OCI-LY1 (cell line): ENCODE results near the gene BEND7.

Experiments
- H2AFZ ChIP-seq: fragments of 200-600 bp; sonication (generic), shearing (Covaris generic); 2 replicates; pipeline ENCODE4 v1.6.0; 2014; ENCODE audit warnings: antibody characterized with exemption, mild to moderate bottlenecking, low read length
- H3F3A ChIP-seq: fragments of 200-600 bp; sonication (generic), shearing (Covaris generic); 2 replicates; pipeline ENCODE4 v1.6.0; 2014; ENCODE audit warnings: mild to moderate bottlenecking, antibody characterized with exemption, low read length, moderate library complexity; ENCODE audit not compliant: insufficient read depth
- H3K27ac ChIP-seq: fragments of 200-600 bp; sonication (generic); 2 replicates; pipeline ENCODE4 v1.5.1; 2014; ENCODE audit warnings: low read length, mixed run types, mild to moderate bottlenecking, low read depth; ENCODE audit not compliant: poor library complexity, severe bottlenecking
- H3K27me3 ChIP-seq: fragments of 200-600 bp; sonication (generic); 2 replicates; pipeline ENCODE4 v1.6.0; 2014; ENCODE audit warnings: antibody characterized with exemption, mild to moderate bottlenecking, low read length, moderate library complexity; ENCODE audit not compliant: insufficient read depth
- H3K36me3 ChIP-seq: fragments of 200-600 bp; sonication (generic); 2 replicates; pipeline ENCODE4 v1.6.1; 2014; ENCODE audit warnings: mild to moderate bottlenecking, antibody characterized with exemption, low read length, moderate library complexity, mixed read lengths; ENCODE audit not compliant: insufficient read depth
- H3K4me1 ChIP-seq: fragments of 200-600 bp; sonication (generic); 2 replicates; pipeline ENCODE4 v1.5.1; 2014; ENCODE audit warnings: mild to moderate bottlenecking, low read length, moderate library complexity; ENCODE audit not compliant: insufficient read depth, severe bottlenecking
- H3K4me2 ChIP-seq: fragments of 200-600 bp; sonication (generic), shearing (Covaris generic); 2 replicates; pipeline ENCODE4 v1.6.1; 2014; ENCODE audit warnings: low read length
- H3K4me3 ChIP-seq: fragments of 200-600 bp; sonication (generic); 2 replicates; pipeline ENCODE4 v1.5.1; 2014; ENCODE audit warnings: low read length, low read depth, mild to moderate bottlenecking, mixed read lengths; ENCODE audit not compliant: poor library complexity, severe bottlenecking
- H3K79me2 ChIP-seq: fragments of 200-600 bp; shearing (Covaris generic); 2 replicates; pipeline ENCODE4 v1.6.1; 2016; ENCODE audit warnings: mixed run types, low read length, mixed read lengths; ENCODE audit not compliant: insufficient read depth
- H3K9ac ChIP-seq: fragments of 200-600 bp; sonication (generic), shearing (Covaris generic); 2 replicates; pipeline ENCODE4 v1.6.1; 2014; ENCODE audit warnings: mild to moderate bottlenecking, low read length, mixed read lengths
- H3K9me2 ChIP-seq: fragments of 200-600 bp; sonication (generic), shearing (Covaris generic); 2 replicates; pipeline ENCODE4 v1.6.1; 2014; ENCODE audit warnings: low read depth, mild to moderate bottlenecking, low read length, mixed read lengths
- H3K9me3 ChIP-seq: fragments of 200-600 bp; shearing (Covaris generic); 2 replicates; pipeline ENCODE4 v1.6.1; 2014; ENCODE audit warnings: low read length, mixed read lengths
- H4K20me1 ChIP-seq: fragments of 200-600 bp; sonication (generic), shearing (Covaris generic); 2 replicates; pipeline ENCODE4 v1.6.0; 2016; ENCODE audit warnings: mild to moderate bottlenecking, low read length; ENCODE audit not compliant: insufficient read depth
- CTCF ChIP-seq: fragments of 200-600 bp; sonication (generic), shearing (Covaris generic); IDR thresholded peaks from 2 replicates; pipeline ENCODE4 v1.5.1; 2017; ENCODE audit warnings: mild to moderate bottlenecking, antibody characterized with exemption, low read length, moderate library complexity, mixed read lengths
- EZH2 ChIP-seq: fragments of 200-600 bp; sonication (generic), shearing (Covaris generic); IDR thresholded peaks from 2 replicates; pipeline ENCODE4 v1.8.0; 2017; ENCODE audit warnings: borderline replicate concordance, mixed run types, mild to moderate bottlenecking, antibody characterized with exemption, low read length, moderate library complexity, mixed read lengths

BEND7 gene

GRCh38 chr10:13483073-13483472 is 45.7 kb downstream of the BEND7 start:
- Histone ChIP-seq H3K4me2 (no peak overlapping the region), H3K9me2 (no peaks in the 10 kb centered on the region), H3K27me3 (no peaks in the 10 kb centered on the region), H3K4me3 (no peak overlapping the region), H3K27ac (no peak overlapping the region), H3K79me2 (no peaks in the 10 kb centered on the region), H3K9ac (no peak overlapping the region), H3K36me3 (no peaks in the 10 kb centered on the region), H2AFZ (no peak overlapping the region), H4K20me1 (no peaks in the 10 kb centered on the region), H3K9me3 (no peaks in the 10 kb centered on the region), H3K4me1 (no peaks in the 10 kb centered on the region), H3F3A (no peaks in the 10 kb centered on the region)
- TF ChIP-seq EZH2 (no peak), CTCF (no peak)

- Histone ChIP-seq H2AFZ (no peak overlapping the region), H3K4me3 (no peak overlapping the region), H3K4me1 (no peaks in the 10 kb centered on the region), H3K79me2 (no peaks in the 10 kb centered on the region), H4K20me1 (no peaks in the 10 kb centered on the region), H3F3A (no peaks in the 10 kb centered on the region), H3K27me3 (no peaks in the 10 kb centered on the region), H3K9me2 (no peaks in the 10 kb centered on the region), H3K9ac (no peak overlapping the region), H3K27ac (no peak overlapping the region), H3K36me3 (no peaks in the 10 kb centered on the region), H3K4me2 (no peak overlapping the region), H3K9me3 (no peaks in the 10 kb centered on the region)
- TF ChIP-seq CTCF (no peak), EZH2 (no peak)
These were observed 47.1 kb downstream of the BEND7 start for GRCh38 chr10:13481690-13482089.

- Histone ChIP-seq H3K36me3 (no peaks in the 10 kb centered on the region), H4K20me1 (no peaks in the 10 kb centered on the region), H3K79me2 (no peaks in the 10 kb centered on the region), H3K9me3 (no peaks in the 10 kb centered on the region), H3K27me3 (no peaks in the 10 kb centered on the region), H3F3A (no peaks in the 10 kb centered on the region), H3K4me2 (no peak overlapping the region), H3K9me2 (no peaks in the 10 kb centered on the region), H3K4me3 (no peak overlapping the region), H2AFZ (no peak overlapping the region), H3K9ac (no peak overlapping the region), H3K27ac (no peak overlapping the region), H3K4me1 (no peaks in the 10 kb centered on the region)
- TF ChIP-seq CTCF (no peak), EZH2 (no peak)
These were observed 53.7 kb downstream of the BEND7 start for GRCh38 chr10:13475124-13475523.
